HEK293 (cell line): Measurements from ENCODE around the gene ZSCAN25.

Experiments used
- CTCF ChIA-PET: fragments of 350-600 bp; formaldehyde crosslinking; extraction: SDS; loops from one replicate; lab custom pipeline; 2021; ENCODE audit warnings: antibody characterized with exemption; lab: Yijun Ruan, JAX
- POLR2A ChIA-PET: fragments of 300-600 bp; formaldehyde crosslinking; extraction: SDS; loops from one replicate; lab custom pipeline; 2020; ENCODE audit warnings: antibody characterized with exemption, inconsistent platforms; lab: Yijun Ruan, JAX
- H3K27ac ChIP-seq: fragments of 200-500 bp; sonication (Bioruptor generic); 2 replicates; pipeline ENCODE4 v1.5.1; 2014; ENCODE audit warnings: low read depth, low read length, control low read depth, inconsistent platforms; ENCODE audit errors: extremely low read depth
- H3K36me3 ChIP-seq, 2 experiments: fragments of 200-500 bp in 1 of 2; sonication (Bioruptor generic) in 1 of 2; 1 replicate in 1 of 2; 2 replicates in 1 of 2; pipeline ENCODE4 v1.5.1; 2014 to 2017; ENCODE audit warnings: inconsistent platforms in 2 of 2, low read length in 2 of 2; ENCODE audit not compliant: control insufficient read depth in 2 of 2, insufficient read depth in 1 of 2
- H3K4me1 ChIP-seq: fragments of 200-500 bp; sonication (Bioruptor generic); 2 replicates; pipeline ENCODE4 v1.5.1; 2014; ENCODE audit warnings: mild to moderate bottlenecking, low read length, inconsistent platforms; ENCODE audit not compliant: control insufficient read depth, insufficient read depth
- H3K4me3 ChIP-seq: 2 replicates; pipeline ENCODE4 v1.5.1; 2011; ENCODE audit warnings: low read depth, mild to moderate bottlenecking, control low read depth, low read length, moderate library complexity
- H3K9me3 ChIP-seq: fragments of 200-500 bp; sonication (Bioruptor generic); 2 replicates; pipeline ENCODE4 v1.5.1; 2014; ENCODE audit warnings: low read depth, low read length, inconsistent platforms; ENCODE audit not compliant: control insufficient read depth, insufficient read depth
- PRDM2 ChIP-seq: fragments of 450-650 bp; formaldehyde crosslinking; IDR thresholded peaks from 2 replicates; pipeline ENCODE4 v1.5.1; 2016; ENCODE audit warnings: missing biosample characterization, missing genetic modification characterization, borderline replicate concordance
- WT1 ChIP-seq: fragments of 450-650 bp; formaldehyde crosslinking; IDR thresholded peaks from 2 replicates; pipeline ENCODE4 v1.5.1; 2016; ENCODE audit warnings: missing biosample characterization, missing genetic modification characterization
- ZNF132 ChIP-seq: fragments of 450-650 bp; formaldehyde crosslinking; IDR thresholded peaks from 2 replicates; pipeline ENCODE4 v1.5.1; 2017; ENCODE audit warnings: missing biosample characterization, missing genetic modification characterization, borderline replicate concordance
- ZNF175 ChIP-seq: fragments of 450-650 bp; formaldehyde crosslinking; IDR thresholded peaks from 2 replicates; pipeline ENCODE4 v1.5.1; 2016; ENCODE audit warnings: missing biosample characterization, missing genetic modification characterization
- ZNF202 ChIP-seq: fragments of 450-650 bp; formaldehyde crosslinking; IDR thresholded peaks from 2 replicates; pipeline ENCODE4 v1.5.1; 2016; ENCODE audit warnings: missing biosample characterization, missing genetic modification characterization, borderline replicate concordance
- ZNF248 ChIP-seq: fragments of 450-650 bp; formaldehyde crosslinking; IDR thresholded peaks from 2 replicates; pipeline ENCODE4 v1.5.1; 2017; ENCODE audit warnings: missing biosample characterization, missing genetic modification characterization
- ZNF394 ChIP-seq: fragments of 450-650 bp; formaldehyde crosslinking; IDR thresholded peaks from 2 replicates; pipeline ENCODE4 v1.5.1; 2016; ENCODE audit warnings: missing biosample characterization, missing genetic modification characterization, mild to moderate bottlenecking, moderate library complexity, borderline replicate concordance
- ZNF426 ChIP-seq: fragments of 450-650 bp; formaldehyde crosslinking; IDR thresholded peaks from 2 replicates; pipeline ENCODE4 v1.5.1; 2017; ENCODE audit warnings: missing biosample characterization, missing genetic modification characterization, mild to moderate bottlenecking, inconsistent platforms, moderate library complexity
- ZNF449 ChIP-seq: fragments of 450-650 bp; formaldehyde crosslinking; IDR thresholded peaks from 2 replicates; pipeline ENCODE4 v1.5.1; 2017; ENCODE audit warnings: missing biosample characterization, mild to moderate bottlenecking, missing genetic modification characterization, moderate library complexity
- ZNF48 ChIP-seq: fragments of 450-650 bp; formaldehyde crosslinking; IDR thresholded peaks from 2 replicates; pipeline ENCODE4 v1.5.1; 2016; ENCODE audit warnings: missing biosample characterization, missing genetic modification characterization
- ZNF530 ChIP-seq: fragments of 450-650 bp; formaldehyde crosslinking; IDR thresholded peaks from 2 replicates; pipeline ENCODE4 v1.5.1; 2016; ENCODE audit warnings: low read depth, missing biosample characterization, missing genetic modification characterization
- ZNF626 ChIP-seq: fragments of 450-650 bp; sonication (Bioruptor Pico); formaldehyde crosslinking; IDR thresholded peaks from 2 replicates; pipeline ENCODE4 v1.5.1; 2018; ENCODE audit warnings: missing biosample characterization, missing genetic modification characterization, inconsistent platforms
- ZNF629 ChIP-seq: fragments of 450-650 bp; formaldehyde crosslinking; IDR thresholded peaks from 2 replicates; pipeline ENCODE4 v1.5.1; 2017; ENCODE audit warnings: missing biosample characterization, missing genetic modification characterization
- ZNF658 ChIP-seq: fragments of 450-650 bp; formaldehyde crosslinking; IDR thresholded peaks from 2 replicates; pipeline ENCODE4; 2016; ENCODE audit warnings: missing biosample characterization, missing genetic modification characterization
- ZSCAN5A ChIP-seq: fragments of 450-650 bp; formaldehyde crosslinking; IDR thresholded peaks from 2 replicates; pipeline ENCODE4 v1.5.1; 2016; ENCODE audit warnings: missing biosample characterization, missing genetic modification characterization
- TF ChIP-seq, protein P1 (sequence below): fragments of 450-650 bp; formaldehyde crosslinking; IDR thresholded peaks from 2 replicates; pipeline ENCODE4 v1.5.1; 2017; ENCODE audit warnings: missing biosample characterization, missing genetic modification characterization

ZSCAN25 gene

DNA sequence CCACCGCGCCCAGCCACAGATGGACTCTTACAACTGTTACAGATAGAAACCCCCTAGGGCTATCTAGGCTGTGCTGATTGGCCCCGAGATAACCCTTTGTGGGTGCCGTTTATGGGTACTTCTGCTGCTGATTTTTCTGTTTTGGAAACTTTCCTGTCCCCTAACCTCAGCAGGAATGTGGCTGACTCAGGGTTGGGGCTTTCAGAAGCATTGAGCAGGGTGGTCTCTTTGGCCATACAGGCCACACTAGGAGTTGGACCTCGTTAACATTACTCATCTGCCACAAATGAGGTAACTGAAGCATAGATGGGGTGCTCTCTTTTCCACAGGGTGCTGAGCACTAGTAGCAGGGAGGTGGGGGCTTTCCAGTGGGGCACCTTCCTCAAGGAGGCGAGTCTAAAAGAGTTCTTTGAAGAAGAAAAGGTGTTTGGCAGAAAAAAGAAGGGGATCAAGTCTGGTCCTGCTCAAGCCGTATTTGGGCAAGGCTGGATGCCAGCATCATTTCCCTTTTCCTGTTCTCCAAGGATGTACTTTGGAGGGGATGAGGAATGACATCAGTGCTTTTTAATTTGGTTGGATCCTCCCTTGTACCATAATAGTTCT, 6.4 kb downstream of the ZSCAN25 start:
- CTCF ChIA-PET, result no interaction called here

More for the DNA sequence above, 6.4 kb downstream of the ZSCAN25 start:
- H3K27ac ChIP-seq, result no peak overlapping the region
- no peaks in the 10 kb centered on the region for H3K4me1 ChIP-seq
- H3K4me3 ChIP-seq, result no peak overlapping the region
- no peaks in the 10 kb centered on the region for H3K9me3 ChIP-seq
- H3K36me3 ChIP-seq, result peaks cover 56 to 98% of the 10 kb centered on the region in 2 experiments
- POLR2A ChIA-PET, result no interaction called here
- TF ChIP-seq PRDM2 (tag by site-specific recombination) (no peak), ZNF394 (tag by site-specific recombination) (no peak), ZNF175 (no peak), ZNF629 (tag by site-specific recombination) (no peak), ZSCAN5A (tag by site-specific recombination) (no peak), ZNF48 (tag by site-specific recombination) (no peak), ZNF626 (no peak), ZNF449 (tag by site-specific recombination) (no peak), ZNF248 (tag by site-specific recombination) (no peak), ZNF132 (no peak), WT1 (no peak), ZNF202 (tag by site-specific recombination) (no peak), ZNF658 (tag by site-specific recombination) (no peak), ZNF426 (tag by site-specific recombination) (no peak), ZNF530 (tag by site-specific recombination) (no peak)
- TF ChIP-seq, protein P1, sequence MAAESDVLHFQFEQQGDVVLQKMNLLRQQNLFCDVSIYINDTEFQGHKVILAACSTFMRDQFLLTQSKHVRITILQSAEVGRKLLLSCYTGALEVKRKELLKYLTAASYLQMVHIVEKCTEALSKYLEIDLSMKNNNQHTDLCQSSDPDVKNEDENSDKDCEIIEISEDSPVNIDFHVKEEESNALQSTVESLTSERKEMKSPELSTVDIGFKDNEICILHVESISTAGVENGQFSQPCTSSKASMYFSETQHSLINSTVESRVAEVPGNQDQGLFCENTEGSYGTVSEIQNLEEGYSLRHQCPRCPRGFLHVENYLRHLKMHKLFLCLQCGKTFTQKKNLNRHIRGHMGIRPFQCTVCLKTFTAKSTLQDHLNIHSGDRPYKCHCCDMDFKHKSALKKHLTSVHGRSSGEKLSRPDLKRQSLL, result no peak
